ENCODE measurements around the gene KATNAL2.

KATNAL2 gene

DNA sequence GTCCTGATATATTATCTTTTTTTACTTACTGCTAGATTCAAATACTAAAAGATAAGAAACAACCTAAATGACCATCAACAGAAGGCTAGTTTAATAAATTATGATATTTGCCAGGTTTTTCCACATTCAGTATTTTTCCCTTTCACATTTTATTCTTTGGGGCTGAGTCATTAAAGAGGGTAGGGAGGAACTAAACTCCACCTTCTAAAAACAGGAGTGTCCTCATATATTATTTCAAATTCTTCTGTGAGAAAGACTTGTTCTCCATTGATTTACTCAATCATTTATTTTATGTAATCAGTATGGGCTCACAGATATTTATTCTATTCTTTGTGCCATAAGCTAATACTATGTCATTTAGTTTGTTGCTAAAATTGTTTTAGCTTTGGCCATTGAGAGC lies 223.9 kb downstream of the KATNAL2 start:
- TF ChIP-seq, protein P1, sequence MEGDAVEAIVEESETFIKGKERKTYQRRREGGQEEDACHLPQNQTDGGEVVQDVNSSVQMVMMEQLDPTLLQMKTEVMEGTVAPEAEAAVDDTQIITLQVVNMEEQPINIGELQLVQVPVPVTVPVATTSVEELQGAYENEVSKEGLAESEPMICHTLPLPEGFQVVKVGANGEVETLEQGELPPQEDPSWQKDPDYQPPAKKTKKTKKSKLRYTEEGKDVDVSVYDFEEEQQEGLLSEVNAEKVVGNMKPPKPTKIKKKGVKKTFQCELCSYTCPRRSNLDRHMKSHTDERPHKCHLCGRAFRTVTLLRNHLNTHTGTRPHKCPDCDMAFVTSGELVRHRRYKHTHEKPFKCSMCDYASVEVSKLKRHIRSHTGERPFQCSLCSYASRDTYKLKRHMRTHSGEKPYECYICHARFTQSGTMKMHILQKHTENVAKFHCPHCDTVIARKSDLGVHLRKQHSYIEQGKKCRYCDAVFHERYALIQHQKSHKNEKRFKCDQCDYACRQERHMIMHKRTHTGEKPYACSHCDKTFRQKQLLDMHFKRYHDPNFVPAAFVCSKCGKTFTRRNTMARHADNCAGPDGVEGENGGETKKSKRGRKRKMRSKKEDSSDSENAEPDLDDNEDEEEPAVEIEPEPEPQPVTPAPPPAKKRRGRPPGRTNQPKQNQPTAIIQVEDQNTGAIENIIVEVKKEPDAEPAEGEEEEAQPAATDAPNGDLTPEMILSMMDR (IDR thresholded peaks at IDR 0.05; ENCODE audit: low read depth, low read length), result no peak
- no peaks in the 10 kb centered on the region for H3K9me3 ChIP-seq
- H3K27me3 ChIP-seq, result no peaks in the 10 kb centered on the region
- H3K4me1 ChIP-seq, result no peaks in the 10 kb centered on the region
- DNase-seq, result no peak
- no peaks in the 10 kb centered on the region for H3K36me3 ChIP-seq
- no peak overlapping the region for H3K4me3 ChIP-seq (ENCODE audit: low read depth, low read length)

DNA sequence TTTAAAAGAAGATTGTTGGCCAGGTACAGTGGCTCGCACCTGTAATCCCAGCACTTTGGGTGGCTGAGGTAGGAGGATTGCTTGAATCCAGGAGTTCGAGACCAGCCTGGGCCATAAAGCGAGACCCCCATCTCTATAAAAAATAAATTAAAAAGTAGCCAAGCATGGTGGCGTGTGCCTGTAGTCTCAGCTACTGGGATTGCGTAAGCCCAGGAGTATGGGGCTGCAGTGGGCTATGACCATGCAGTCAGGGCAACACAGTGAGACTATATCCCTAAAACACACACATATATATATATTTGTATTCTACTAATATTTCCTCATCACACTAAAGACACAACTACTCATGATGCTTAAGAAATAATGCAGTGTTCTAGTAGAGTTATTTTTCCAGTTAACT lies 225.8 kb downstream of the KATNAL2 start:
- no peak for DNase-seq
- Histone ChIP-seq H3K27me3 (no peaks in the 10 kb centered on the region), H3K9me3 (no peaks in the 10 kb centered on the region), H3K4me1 (no peaks in the 10 kb centered on the region), H3K36me3 (no peaks in the 10 kb centered on the region), H3K4me3 (ENCODE audit: low read depth, low read length) (no peak overlapping the region)
- TF ChIP-seq, protein P1 (IDR thresholded peaks at IDR 0.05; ENCODE audit: low read depth, low read length), result no peak

DNA sequence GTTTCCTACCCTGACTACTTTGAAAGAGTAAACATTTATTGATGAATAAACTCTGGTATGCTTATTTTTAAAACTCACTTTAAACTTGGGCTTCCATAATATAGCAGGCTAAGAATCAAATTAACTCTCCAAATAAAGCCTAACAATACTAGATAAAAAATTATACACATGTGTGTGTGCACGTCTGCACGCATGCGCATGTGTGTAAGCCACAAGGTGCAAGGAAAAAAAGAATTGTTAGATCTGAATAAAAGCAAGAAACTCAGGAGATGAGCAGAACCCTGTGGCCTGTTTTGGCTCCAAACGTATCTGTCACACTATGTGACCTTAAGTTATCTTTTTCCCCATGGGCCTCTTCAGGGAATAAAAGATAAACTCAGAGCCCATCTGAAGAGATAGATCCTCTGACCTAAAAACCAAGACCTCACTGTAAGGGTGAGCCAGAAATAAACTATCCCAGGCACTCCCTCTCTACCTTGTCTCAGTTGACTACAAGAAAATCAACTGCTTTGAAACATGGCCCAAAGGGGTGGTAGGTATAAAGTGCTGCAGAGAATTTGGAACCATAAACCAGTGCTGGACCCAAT lies 226.6 kb downstream of the KATNAL2 start:
- H3K27me3 ChIP-seq, result no peaks in the 10 kb centered on the region
- TF ChIP-seq, protein P1 (IDR thresholded peaks at IDR 0.05; ENCODE audit: low read depth, low read length), result no peak
- no peaks in the 10 kb centered on the region for H3K36me3 ChIP-seq
- no peaks in the 10 kb centered on the region for H3K9me3 ChIP-seq
- DNase-seq, result no peak
- no peak overlapping the region for H3K4me3 ChIP-seq (ENCODE audit: low read depth, low read length)
- no peaks in the 10 kb centered on the region for H3K4me1 ChIP-seq

DNA sequence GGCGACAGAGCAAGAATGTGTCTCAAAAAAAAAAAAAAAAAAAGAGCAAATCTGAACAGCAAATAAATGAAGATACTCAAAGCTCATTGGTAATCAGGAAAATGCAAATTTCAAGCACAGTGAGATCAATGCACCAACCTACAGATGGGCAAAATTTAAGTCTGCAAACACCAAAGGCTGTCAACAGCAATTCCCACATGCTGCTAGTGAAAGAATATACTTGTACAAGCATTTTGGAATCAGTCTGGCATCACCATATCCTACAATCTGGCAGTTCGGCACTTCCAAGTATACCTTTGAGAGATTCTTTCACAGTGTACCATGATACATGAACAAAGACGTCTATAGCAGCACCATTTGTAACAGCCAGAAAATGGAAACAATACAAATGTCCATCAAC lies 228.8 kb downstream of the KATNAL2 start:
- H3K27me3 ChIP-seq, result no peaks in the 10 kb centered on the region
- no peaks in the 10 kb centered on the region for H3K4me1 ChIP-seq
- no peaks in the 10 kb centered on the region for H3K36me3 ChIP-seq
- H3K4me3 ChIP-seq (ENCODE audit: low read depth, low read length), result no peak overlapping the region
- no peak for DNase-seq
- TF ChIP-seq, protein P1 (IDR thresholded peaks at IDR 0.05; ENCODE audit: low read depth, low read length), result no peak
- no peaks in the 10 kb centered on the region for H3K9me3 ChIP-seq

DNA sequence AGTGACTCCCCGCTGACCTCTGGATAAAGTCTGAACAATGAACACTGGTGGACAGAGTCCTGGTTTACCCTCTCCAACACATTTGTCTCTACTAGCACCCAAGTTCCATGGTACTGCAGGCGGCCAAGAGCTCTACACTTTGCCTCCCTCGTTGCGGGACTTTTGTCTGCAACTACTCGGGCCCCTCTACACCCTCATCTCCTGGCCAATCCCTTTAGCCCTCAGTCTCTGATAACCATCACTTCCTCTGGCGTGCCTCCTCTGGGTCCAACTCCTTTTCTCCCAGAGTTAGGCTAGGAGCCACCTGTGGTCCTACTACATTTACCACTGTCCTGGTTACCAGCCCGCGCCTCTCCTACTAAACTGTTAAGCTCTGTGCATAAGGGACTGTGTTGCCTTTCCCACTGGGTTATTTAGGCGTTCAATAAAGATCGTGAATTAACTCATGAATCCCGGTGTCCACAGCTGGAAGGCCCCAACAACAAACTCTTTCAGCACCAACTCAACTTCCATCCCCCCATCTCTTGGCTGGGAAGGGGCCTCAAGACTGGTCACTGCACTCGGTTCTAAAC lies 232.1 kb downstream of the KATNAL2 start:
- H3K4me3 ChIP-seq (ENCODE audit: low read depth, low read length), result peak overlapping the region; percentile 69
- TF ChIP-seq, protein P1 (IDR thresholded peaks at IDR 0.05; ENCODE audit: low read depth, low read length), result no peak
- H3K27me3 ChIP-seq, result no peaks in the 10 kb centered on the region
- H3K9me3 ChIP-seq, result no peaks in the 10 kb centered on the region
- no peaks in the 10 kb centered on the region for H3K36me3 ChIP-seq
- DNase-seq, result peak; percentile 10
- no peaks in the 10 kb centered on the region for H3K4me1 ChIP-seq

DNA sequence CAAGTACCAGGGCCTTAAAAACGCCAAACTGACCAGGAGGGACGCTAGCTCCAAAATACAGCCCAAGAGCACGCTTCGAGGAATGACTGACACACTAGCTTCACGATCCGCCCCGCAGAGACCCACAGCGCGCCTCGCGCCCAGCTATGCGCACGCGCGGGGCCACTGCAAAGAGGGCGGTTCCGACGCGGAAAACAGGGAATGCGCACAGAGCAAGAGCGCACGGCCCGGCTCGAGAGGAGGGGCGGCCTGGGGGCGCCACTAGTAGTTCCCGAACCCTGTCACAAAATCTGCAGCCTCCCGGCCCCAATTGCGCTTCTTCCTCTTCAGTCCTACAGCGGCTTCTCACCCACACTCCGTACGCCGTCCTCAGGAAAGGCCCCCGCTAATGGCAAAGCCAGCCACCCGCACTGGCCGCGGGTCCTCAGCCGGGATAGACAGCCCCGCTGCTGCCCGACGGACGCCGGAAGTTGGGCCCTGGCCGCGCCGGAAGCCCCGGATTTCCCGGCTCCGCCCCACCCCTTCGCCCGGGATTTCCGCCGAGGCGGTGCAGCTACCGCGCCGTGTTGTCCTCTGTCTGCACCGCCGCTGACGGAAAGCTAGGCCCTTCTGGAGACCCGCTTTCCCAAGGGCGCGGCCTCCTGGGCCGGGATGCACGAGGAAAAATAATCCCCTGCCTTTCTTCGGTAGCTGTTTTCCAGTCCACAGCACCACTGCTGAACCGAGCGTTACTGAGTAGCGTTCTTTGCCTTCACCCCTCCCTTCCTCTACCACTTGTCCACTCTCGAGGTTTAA lies 232.8 kb downstream of the KATNAL2 start, which contains the start of gene HDHD2:
HDHD2 (minus strand) TSS at position 472 of the 795 bp plus-strand sequence. CDS start 14,061 bp downstream, outside the sequence.
- Histone ChIP-seq H3K27me3 (no peaks in the 10 kb centered on the region), H3K4me3 (ENCODE audit: low read depth, low read length) (peak within 1 kb of the TSS; percentile 69), H3K4me1 (no peaks in the 10 kb centered on the region), H3K36me3 (no peaks in the 10 kb centered on the region), H3K9me3 (no peaks in the 10 kb centered on the region)
- DNase-seq, result peak; percentile 80
- TF ChIP-seq, protein P1 (IDR thresholded peaks at IDR 0.05; ENCODE audit: low read depth, low read length), result no peak

All from BE2C (cell line).